Measurements from ENCODE around the gene ACBD4. TPM values are rescaled to one million over a fixed set of nuclear protein-coding genes. Genes with fewer than 3 reads are reported as not detected.

The ACBD4 gene
- total and polyA plus RNA-seq, 2 of the 4 experiments (the other 2 are of a cell fraction): 2.3 to 5.7 TPM

DNA sequence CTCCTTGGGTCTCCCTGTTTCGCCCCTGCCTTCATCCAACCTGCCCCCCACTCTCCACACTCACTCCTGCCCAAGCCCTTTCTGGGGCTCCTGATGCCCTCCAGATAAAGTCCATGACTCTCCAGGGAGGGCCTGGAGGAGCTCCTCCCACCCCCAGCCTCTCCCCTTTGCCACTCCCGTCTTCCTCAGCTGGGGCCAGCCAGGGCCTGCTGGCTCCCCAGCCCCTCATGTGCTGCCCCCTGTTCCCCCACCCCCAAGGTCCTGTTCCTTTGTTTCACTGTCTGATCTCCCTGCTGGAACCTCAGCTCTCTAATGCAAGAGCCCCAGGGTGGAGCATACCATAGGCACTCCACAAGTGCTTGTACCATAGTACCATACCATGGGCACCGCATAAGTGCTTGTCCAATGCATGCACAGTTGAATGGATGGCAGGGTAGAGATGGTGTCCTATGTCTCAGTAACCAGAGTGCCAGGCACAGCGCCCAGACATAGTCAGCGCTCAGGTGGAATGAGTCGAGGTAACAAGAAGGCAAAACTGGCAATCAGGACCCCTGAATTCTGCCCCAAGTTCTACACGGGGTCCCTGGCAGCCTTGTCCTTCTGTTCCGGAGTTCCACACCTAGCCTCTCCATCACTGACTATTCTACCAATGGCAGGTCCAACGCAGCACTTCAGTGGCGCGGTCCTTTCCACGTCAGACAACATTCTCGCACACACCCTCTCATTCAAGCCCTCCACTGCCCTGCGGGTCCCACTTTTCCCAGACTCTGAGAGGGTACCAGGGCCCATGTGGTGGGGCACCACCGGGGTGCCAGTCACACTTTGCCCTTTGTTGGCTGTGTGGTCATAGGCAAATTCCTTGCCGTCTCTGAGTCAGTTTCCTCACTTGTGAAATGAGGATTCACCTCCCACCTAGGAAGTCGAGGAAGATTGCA lies 4.5 kb upstream of the ACBD4 start:
- Histone ChIP-seq H3K27me3 (ENCODE audit: control insufficient read depth, insufficient read depth, low read length) (no peaks in the 10 kb centered on the region), H2BK5ac (ENCODE audit: low read depth, low read length, poor library complexity, severe bottlenecking) (peak overlapping the region; percentile 10), H2AK5ac (ENCODE audit: low read depth, low read length) (peak overlapping the region; percentile 90), H3K23ac (ENCODE audit: low read depth, low read length) (peak overlapping the region; percentile 90), H3K56ac (ENCODE audit: extremely low read depth, insufficient read depth, low read length) (no peak overlapping the region), H3K14ac (replicated peaks; ENCODE audit: low read depth, low read length) (peak overlapping the region; percentile 54), H3K27ac (ENCODE audit: insufficient read depth, low read length) (peak overlapping the region; percentile 70), H4K20me1 (ENCODE audit: insufficient read depth, low read length) (peaks cover 9% of the 10 kb centered on the region; the same call in 1 of the 2 replicates), H3K4me2 (ENCODE audit: low read depth, low read length) (peak overlapping the region; percentile 94), H2AFZ (replicated peaks; ENCODE audit: low read length, poor library complexity) (peak overlapping the region; percentile 86), H3K4me3 (ENCODE audit: insufficient read depth, low read depth, low read length) (peak overlapping the region; percentile 84), H2BK120ac (ENCODE audit: low read depth, low read length) (peak overlapping the region; percentile 42), H3K9ac (ENCODE audit: low read depth, low read length) (peak overlapping the region; percentile 65), H3K4me1 (ENCODE audit: control insufficient read depth, insufficient read depth, low read length) (peaks cover 37% of the 10 kb centered on the region), H4K8ac (ENCODE audit: low read depth in 2 of 2, low read length in 2 of 2) (peak overlapping the region; percentile 7 to 21; a peak in 1 of 4 replicates), H2BK15ac (ENCODE audit: low read depth, low read length) (0 out of 3 replicates have a peak overlapping the region, but pooled peaks have one; percentile 44), H4K91ac (ENCODE audit: insufficient read depth, low read depth, low read length) (peak overlapping the region; percentile 55), H3K9me3 (ENCODE audit: control insufficient read depth, insufficient read depth, low read length) (no peaks in the 10 kb centered on the region), H3K9me1 (ENCODE audit: insufficient read depth, low read length) (peaks cover 26% of the 10 kb centered on the region), H2BK20ac (ENCODE audit: low read depth, low read length) (peak overlapping the region; percentile 52), H3K4ac (ENCODE audit: low read depth, low read length) (peak overlapping the region; percentile 84), H3K18ac (ENCODE audit: low read depth, low read length) (no peak overlapping the region), H4K5ac (ENCODE audit: low read depth, low read length) (peak overlapping the region; percentile 1; the same call in 1 of the 2 replicates), H3K79me1 (ENCODE audit: low read depth in 1 of 2, low read length in 2 of 2) (peaks cover 34 to 60% of the 10 kb centered on the region in 2 experiments), H2AK9ac (replicated peaks; ENCODE audit: low read depth, low read length, poor library complexity) (peak overlapping the region; percentile 84), H3K36me3 (ENCODE audit: control insufficient read depth, insufficient read depth, low read length) (no peaks in the 10 kb centered on the region)
- no TSS peak for BruUV-seq (replicated peaks)
- dilution Hi-C loops (cut with HindIII; ENCODE audit: low sequenced_read_pairs, unreplicated experiment) (no loop called here), intact Hi-C loops (cut with micrococcal nuclease) (loop anchor here (5.0 kb wide), 2 partner anchors 79 to 721 kb away; partner anchors contain the start of gene DCAKD), in situ Hi-C loops (cut with MboI; ENCODE audit: low sequenced_read_pairs) (no loop called here)
- 96% methylated on average over 8 of the region's 17 CpGs; no CpG with 5 or more reads in 1 of the 2 experiments for WGBS, 2 experiments (ENCODE audit: extremely low coverage in 2 of 2, insufficient read length in 1 of 2)
- CTCF ChIA-PET: interaction anchor here (0.6 to 1.6 kb wide), 2 partner anchors 20 to 67 kb away, joined by 3 read pairs; no protein-coding TSS in a partner anchor
- no peak for TF ChIP-seq NFE2L2 (IDR thresholded peaks at IDR 0.05; ENCODE audit: low read depth, low read length)
- TF ChIP-seq RAD21 (IDR thresholded peaks at IDR 0.05; ENCODE audit: low read length): no peak
- TF ChIP-seq RCOR1 (IDR thresholded peaks at IDR 0.05; ENCODE audit: insufficient replicate concordance, low read length): no peak
- TF ChIP-seq, protein P1, sequence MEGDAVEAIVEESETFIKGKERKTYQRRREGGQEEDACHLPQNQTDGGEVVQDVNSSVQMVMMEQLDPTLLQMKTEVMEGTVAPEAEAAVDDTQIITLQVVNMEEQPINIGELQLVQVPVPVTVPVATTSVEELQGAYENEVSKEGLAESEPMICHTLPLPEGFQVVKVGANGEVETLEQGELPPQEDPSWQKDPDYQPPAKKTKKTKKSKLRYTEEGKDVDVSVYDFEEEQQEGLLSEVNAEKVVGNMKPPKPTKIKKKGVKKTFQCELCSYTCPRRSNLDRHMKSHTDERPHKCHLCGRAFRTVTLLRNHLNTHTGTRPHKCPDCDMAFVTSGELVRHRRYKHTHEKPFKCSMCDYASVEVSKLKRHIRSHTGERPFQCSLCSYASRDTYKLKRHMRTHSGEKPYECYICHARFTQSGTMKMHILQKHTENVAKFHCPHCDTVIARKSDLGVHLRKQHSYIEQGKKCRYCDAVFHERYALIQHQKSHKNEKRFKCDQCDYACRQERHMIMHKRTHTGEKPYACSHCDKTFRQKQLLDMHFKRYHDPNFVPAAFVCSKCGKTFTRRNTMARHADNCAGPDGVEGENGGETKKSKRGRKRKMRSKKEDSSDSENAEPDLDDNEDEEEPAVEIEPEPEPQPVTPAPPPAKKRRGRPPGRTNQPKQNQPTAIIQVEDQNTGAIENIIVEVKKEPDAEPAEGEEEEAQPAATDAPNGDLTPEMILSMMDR (conservative IDR thresholded peaks at IDR 0.05; ENCODE audit: low read depth, low read length): no peak
- no peak for TF ChIP-seq BHLHE40 (IDR thresholded peaks at IDR 0.05; ENCODE audit: low read depth, low read length)
- TF ChIP-seq CEBPB (IDR thresholded peaks at IDR 0.05; ENCODE audit: low read depth, low read length): 0 out of 2 replicates have a peak, but pooled peaks have one; percentile 6
- TF ChIP-seq RFX5 (IDR thresholded peaks at IDR 0.05; ENCODE audit: low read depth, low read length): no peak
- no peak for TF ChIP-seq POLR2A (IDR thresholded peaks at IDR 0.05; ENCODE audit: low read depth, low read length)
- POLR2A ChIA-PET (ENCODE audit: unreplicated experiment): no interaction called here
- ATAC-seq (ENCODE audit: low read depth) (no peak), DNase-seq (no peak)

All from IMR-90 (cell line).